Spleen (tissue), 11 donors: ENCODE measurements around the gene NPHP4. TPM values are rescaled to one million over a fixed set of nuclear protein-coding genes. Genes with fewer than 3 reads are reported as not detected.

Experiments
- DNase-seq: peaks from one replicate; pipeline ENCODE4 v3.0.0-alpha.2; 2020
- H3K27ac ChIP-seq, 8 donors: fragments of 200-600 bp; sonication (generic) in 7 of 8; 1 replicate in 4 of 8; 2 replicates in 4 of 8; pipeline versions ENCODE4 v1.5.0 to v1.8.0; 2016 to 2021; ENCODE audit warnings: inconsistent platforms in 4 of 8, mild to moderate bottlenecking in 4 of 8, moderate library complexity in 1 of 8
- H3K27me3 ChIP-seq, 7 donors: fragments of 200-600 bp; sonication (generic) in 6 of 7; replicated peaks in 1 of 7; 1 replicate in 4 of 7; 2 replicates in 3 of 7; pipeline versions ENCODE4 v1.5.0 to v1.8.0; 2016 to 2021; ENCODE audit warnings: inconsistent platforms in 3 of 7, mild to moderate bottlenecking in 1 of 7
- H3K36me3 ChIP-seq, 6 donors: fragments of 200-600 bp; sonication (generic) in 5 of 6; 1 replicate in 4 of 6; 2 replicates in 2 of 6; pipeline versions ENCODE4 v1.5.0 to v1.8.0; 2016 to 2021; ENCODE audit warnings: inconsistent platforms in 2 of 6
- H3K4me1 ChIP-seq, 6 donors: fragments of 200-600 bp; sonication (generic) in 5 of 6; 1 replicate in 3 of 6; 2 replicates in 3 of 6; pipeline versions ENCODE4 v1.5.0 to v1.8.0; 2016 to 2021; ENCODE audit warnings: inconsistent platforms in 3 of 6
- H3K4me3 ChIP-seq, 8 donors: fragments of 200-600 bp; sonication (generic) in 7 of 8; 1 replicate in 4 of 8; 2 replicates in 4 of 8; pipeline versions ENCODE4 v1.5.0 to v1.8.0; 2016 to 2021; ENCODE audit warnings: inconsistent platforms in 4 of 8, mild to moderate bottlenecking in 4 of 8, moderate library complexity in 2 of 8
- H3K9me3 ChIP-seq, 8 donors: fragments of 200-600 bp; sonication (generic) in 7 of 8; 1 replicate in 4 of 8; 2 replicates in 4 of 8; pipeline versions ENCODE4 v1.5.0 to v1.8.0; 2016 to 2021; ENCODE audit warnings: inconsistent platforms in 4 of 8
- POLR2A ChIP-seq, 3 donors: fragments of 450-650 bp; IDR thresholded peaks; one replicate each; pipeline ENCODE4 v1.5.1; 2017; ENCODE audit warnings: antibody characterized with exemption in 3 of 3, mild to moderate bottlenecking in 1 of 3
- POLR2AphosphoS5 ChIP-seq, 3 donors: sonication (generic); formaldehyde crosslinking; IDR thresholded peaks; one replicate each; pipeline ENCODE4 v1.5.1; 2017; ENCODE audit warnings: antibody characterized with exemption in 3 of 3
- WGBS, 5 donors: extraction: QIAGEN DNeasy Blood & Tissue Kit in 3 of 5; methylation state at CpG; one replicate each; pipeline versions ENCODE4 v1.1.5 to v1.1.7; 2013 to 2018; 5-methylcytosine and 5-hydroxymethylcytosine counted together
- intact Hi-C: fragments of 100-400 bp; cut with DNase I; formaldehyde crosslinking; loops from one replicate; pipeline ENCODE4 v1.15.0; 2023; ENCODE audit warnings: low total_unique reads
- polyA plus RNA-seq, 3 donors: library from polyadenylated mRNA; stranded (reverse); fragments of 200-250 nt; gene quantifications; one replicate each; pipeline ENCODE4 v1.2.1, GENCODE V29; 2013
- total RNA-seq, 7 donors: library from RNA; depleted of rRNA in 3 of 7; stranded (reverse); fragments of >200 nt in 3 of 7; fragmentation: NEBNext Ultra II Directional in 4 of 7; extraction: Animal tissue kit (Norgen Biotek cat#: 25700) in 4 of 7; gene quantifications; one replicate each; pipeline versions ENCODE4 v1.1.0 to v1.2.1, GENCODE V29; 2016 to 2021
- TF ChIP-seq, protein P1 (sequence below), 11 experiments: fragments of 200-600 bp in 7 of 11; fragments of 450-650 bp in 4 of 11; sonication (generic) in 4 of 11; IDR thresholded peaks in 8 of 11; conservative IDR thresholded peaks in 3 of 11; 1 replicate in 7 of 11; 2 replicates in 4 of 11; pipeline versions ENCODE4 v1.4.0 to v1.8.0; 2016 to 2021; ENCODE audit warnings: antibody characterized with exemption in 11 of 11, inconsistent platforms in 4 of 11, mild to moderate bottlenecking in 1 of 11
- donor health status: healthy with polysubstance abuse.
- donor health status: DM: no; HTN: no; CAD: no; lungs with moderate emphysema.
- donor health status: DM: no; HTN: no; CAD: no.
- donor health status: Bipolar disorder and iron deficiency.
- donor health status: healthy.
- donor health status: DM: no; HTN: no; CAD: no.
- donor health status: DM: yes; HTN: yes; CAD: no.

Gene NPHP4
- total and polyA plus RNA-seq, 10 donors: 1.2 to 17.5 (median 9.4) TPM

DNA sequence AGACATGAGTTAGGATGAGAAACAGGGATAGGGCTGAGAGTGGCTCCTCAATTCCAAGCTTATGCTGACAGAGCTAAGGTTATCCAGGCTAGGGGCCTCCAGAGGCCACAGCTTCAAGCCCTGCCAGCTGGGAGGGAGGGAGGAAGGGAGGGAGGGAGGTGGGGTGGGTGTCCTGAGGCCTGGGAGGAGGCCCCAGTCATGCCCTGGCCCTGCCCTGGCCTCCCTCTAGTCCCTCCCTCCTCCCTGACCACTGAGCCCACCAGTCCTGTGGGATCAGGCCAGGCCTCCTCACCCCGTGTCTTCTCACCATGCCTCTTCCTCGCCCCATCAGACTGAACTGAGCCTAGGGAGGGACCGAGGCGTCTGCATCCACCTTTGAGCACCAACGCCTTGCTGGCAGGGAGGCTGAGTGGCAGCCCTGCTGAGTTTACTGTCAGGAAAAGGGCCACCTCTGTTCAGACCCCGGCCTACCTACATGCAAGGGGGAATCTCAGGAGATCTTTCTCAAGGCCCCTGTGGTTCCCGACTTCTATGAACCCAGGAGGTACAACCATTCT is 116.1 kb downstream of the NPHP4 start:
- Histone ChIP-seq H3K27ac (no peak overlapping the region), H3K36me3 (peaks cover 0 to 100% (median 23%) of the 10 kb centered on the region in 6 donors), H3K4me1 (no peaks in the 10 kb centered on the region), H3K27me3 (no peaks in the 10 kb centered on the region), H3K4me3 (no peak overlapping the region), H3K9me3 (peaks cover 0 to 14% (median 0%) of the 10 kb centered on the region in 8 donors)
- DNase-seq: no peak
- 87 to 92% (median 91%) methylated on average over 7 of the region's 7 CpGs for WGBS, 5 donors
- intact Hi-C loops: no loop called here
- TF ChIP-seq POLR2AphosphoS5 (IDR thresholded peaks at IDR 0.05) (no peak), POLR2A (IDR thresholded peaks at IDR 0.05) (no peak)
- TF ChIP-seq, protein P1, sequence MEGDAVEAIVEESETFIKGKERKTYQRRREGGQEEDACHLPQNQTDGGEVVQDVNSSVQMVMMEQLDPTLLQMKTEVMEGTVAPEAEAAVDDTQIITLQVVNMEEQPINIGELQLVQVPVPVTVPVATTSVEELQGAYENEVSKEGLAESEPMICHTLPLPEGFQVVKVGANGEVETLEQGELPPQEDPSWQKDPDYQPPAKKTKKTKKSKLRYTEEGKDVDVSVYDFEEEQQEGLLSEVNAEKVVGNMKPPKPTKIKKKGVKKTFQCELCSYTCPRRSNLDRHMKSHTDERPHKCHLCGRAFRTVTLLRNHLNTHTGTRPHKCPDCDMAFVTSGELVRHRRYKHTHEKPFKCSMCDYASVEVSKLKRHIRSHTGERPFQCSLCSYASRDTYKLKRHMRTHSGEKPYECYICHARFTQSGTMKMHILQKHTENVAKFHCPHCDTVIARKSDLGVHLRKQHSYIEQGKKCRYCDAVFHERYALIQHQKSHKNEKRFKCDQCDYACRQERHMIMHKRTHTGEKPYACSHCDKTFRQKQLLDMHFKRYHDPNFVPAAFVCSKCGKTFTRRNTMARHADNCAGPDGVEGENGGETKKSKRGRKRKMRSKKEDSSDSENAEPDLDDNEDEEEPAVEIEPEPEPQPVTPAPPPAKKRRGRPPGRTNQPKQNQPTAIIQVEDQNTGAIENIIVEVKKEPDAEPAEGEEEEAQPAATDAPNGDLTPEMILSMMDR (IDR thresholded peaks at IDR 0.05 in 8 of 11, conservative IDR thresholded peaks at IDR 0.05 in 3 of 11): no peak

DNA sequence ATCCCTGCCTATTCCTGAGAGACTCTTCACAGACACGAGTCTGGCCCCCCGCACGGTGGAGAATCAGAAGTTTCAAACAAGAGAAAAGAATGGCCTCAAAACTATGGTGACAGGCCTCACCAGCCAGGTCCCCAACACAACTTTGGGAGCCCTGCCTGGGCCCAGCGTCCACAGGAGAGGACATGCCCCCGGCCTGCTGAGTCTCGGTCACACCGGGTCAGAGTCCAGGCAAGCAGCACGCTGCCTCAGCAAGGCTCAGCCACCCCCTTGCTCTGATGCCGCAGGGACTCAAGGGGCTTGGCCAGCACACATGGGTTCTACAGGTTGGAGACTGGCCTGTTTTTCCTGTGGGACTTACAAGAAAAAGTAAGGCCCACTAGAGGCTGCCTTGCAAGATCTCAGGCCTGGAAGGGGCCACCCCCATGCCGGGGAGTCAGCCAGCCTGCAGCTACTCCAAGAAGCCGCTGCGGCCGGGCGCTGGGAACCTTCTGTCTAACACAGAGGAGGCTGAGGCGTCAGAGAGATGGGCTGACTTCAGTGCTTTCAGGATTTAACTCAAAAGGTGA is 116.8 kb downstream of the NPHP4 start:
- 94 to 97% (median 95%) methylated on average over 12 to 15 of the region's 15 CpGs for WGBS, 5 donors
- TF ChIP-seq POLR2A (IDR thresholded peaks at IDR 0.05) (no peak), POLR2AphosphoS5 (IDR thresholded peaks at IDR 0.05) (no peak)
- TF ChIP-seq, protein P1 (IDR thresholded peaks at IDR 0.05 in 8 of 11, conservative IDR thresholded peaks at IDR 0.05 in 3 of 11): no peak
- Histone ChIP-seq H3K27me3 (no peaks in the 10 kb centered on the region), H3K9me3 (peaks cover 0 to 12% (median 0%) of the 10 kb centered on the region in 8 donors), H3K4me1 (no peaks in the 10 kb centered on the region), H3K4me3 (no peak overlapping the region), H3K36me3 (peaks cover 0 to 100% (median 23%) of the 10 kb centered on the region in 6 donors), H3K27ac (no peak overlapping the region)
- DNase-seq: no peak
- intact Hi-C loops: no loop called here

DNA sequence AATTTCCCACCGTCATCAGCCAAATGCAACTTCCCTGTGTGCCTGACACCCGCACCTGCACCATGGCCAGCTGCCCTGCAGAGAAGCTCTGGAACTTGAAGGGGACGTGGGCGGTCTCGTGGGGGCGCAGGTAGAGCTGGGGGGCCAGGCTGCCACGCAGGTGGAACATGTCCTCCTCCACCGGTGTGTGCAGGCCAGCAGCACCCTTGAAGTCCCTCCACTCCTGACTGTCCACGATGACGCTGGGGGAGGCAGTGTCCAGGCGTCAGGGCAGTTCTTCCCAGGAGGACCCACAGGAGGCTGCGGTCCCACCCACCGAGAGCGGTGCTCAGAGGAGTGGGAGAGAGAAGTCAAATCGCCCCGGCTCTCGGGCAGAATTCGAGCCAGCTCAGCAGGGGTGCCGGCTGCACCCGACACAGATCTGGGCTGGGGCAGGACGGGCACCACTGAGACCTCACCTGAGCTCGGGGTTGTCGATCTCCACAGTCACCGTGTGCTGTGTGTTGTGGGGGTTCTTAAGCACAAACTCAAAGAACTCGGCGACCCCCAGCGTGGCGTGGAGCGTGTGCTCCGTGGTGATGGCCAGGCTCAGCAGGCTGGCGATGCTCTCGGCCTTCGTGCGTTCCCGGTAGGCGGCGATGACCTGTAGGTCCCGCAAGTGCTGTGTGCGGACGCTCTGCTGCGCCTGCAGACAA is 117.7 kb downstream of the NPHP4 start:
- 93 to 96% (median 96%) methylated on average over 31 to 41 of the region's 41 CpGs for WGBS, 5 donors
- intact Hi-C loops: no loop called here
- peaks cover 0 to 94% (median 23%) of the 10 kb centered on the region in 6 donors for H3K36me3 ChIP-seq
- H3K27me3 ChIP-seq: no peaks in the 10 kb centered on the region
- no peak for DNase-seq
- H3K27ac ChIP-seq: no peak overlapping the region
- H3K9me3 ChIP-seq: peaks cover 0 to 4% (median 0%) of the 10 kb centered on the region in 8 donors
- H3K4me3 ChIP-seq: no peak overlapping the region
- H3K4me1 ChIP-seq: no peaks in the 10 kb centered on the region
- TF ChIP-seq, protein P1 (IDR thresholded peaks at IDR 0.05 in 8 of 11, conservative IDR thresholded peaks at IDR 0.05 in 3 of 11): no peak

DNA sequence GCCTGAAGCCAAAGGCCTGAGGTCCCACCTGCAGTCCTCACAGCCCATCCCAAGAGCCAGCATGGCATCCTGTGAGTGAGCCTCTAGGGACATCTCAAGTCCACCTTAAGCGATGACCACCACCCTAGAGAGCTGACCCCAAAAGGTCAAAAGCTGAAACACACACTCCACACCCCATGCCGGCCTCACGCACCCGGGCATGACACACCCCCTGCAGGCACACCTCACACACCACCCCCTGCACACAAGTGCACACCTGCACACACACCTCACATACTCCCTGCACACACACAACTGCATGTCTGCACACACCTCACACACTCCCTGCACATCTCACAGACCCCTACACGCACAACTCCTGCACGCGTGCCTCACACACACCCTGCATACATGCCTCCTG is 118.7 kb downstream of the NPHP4 start:
- 86 to 98% (median 96%) methylated on average over 6 to 7 of the region's 7 CpGs for WGBS, 5 donors
- Histone ChIP-seq H3K9me3 (no peaks in the 10 kb centered on the region), H3K4me3 (no peak overlapping the region), H3K36me3 (peaks cover 0 to 84% (median 23%) of the 10 kb centered on the region in 6 donors), H3K27me3 (no peaks in the 10 kb centered on the region), H3K4me1 (no peaks in the 10 kb centered on the region), H3K27ac (no peak overlapping the region)
- TF ChIP-seq, protein P1 (IDR thresholded peaks at IDR 0.05 in 8 of 11, conservative IDR thresholded peaks at IDR 0.05 in 3 of 11): no peak
- no peak for TF ChIP-seq POLR2AphosphoS5 (IDR thresholded peaks at IDR 0.05)
- no peak for TF ChIP-seq POLR2A (IDR thresholded peaks at IDR 0.05)
- intact Hi-C loops: no loop called here
- DNase-seq: no peak
